Nephron progenitor cell (in vitro differentiated cells): ENCODE data around the gene PRAMEF12.
"Not testable (repeated sequence)": the region's sequence is repeated elsewhere in the genome, so short reads cannot be mapped to it uniquely, and the experiment has no call there.

Experiments
- DNase-seq: peaks from one replicate; pipeline ENCODE4 v3.0.0; 2021
- H3K27ac Mint-ChIP-seq: 2 replicates; pipeline ENCODE4 v1.8.0; 2021; ENCODE audit warnings: mild to moderate bottlenecking, moderate library complexity, mixed read lengths
- H3K27me3 Mint-ChIP-seq: 2 replicates; pipeline ENCODE4 v1.8.0; 2021; ENCODE audit warnings: mild to moderate bottlenecking, low read depth, mixed read lengths; ENCODE audit not compliant: poor library complexity
- H3K36me3 Mint-ChIP-seq: 2 replicates; pipeline ENCODE4 v1.8.0; 2021; ENCODE audit warnings: low read depth, mixed read lengths
- H3K4me1 Mint-ChIP-seq: 2 replicates; pipeline ENCODE4 v1.8.0; 2021; ENCODE audit warnings: mixed read lengths
- H3K4me3 Mint-ChIP-seq: 2 replicates; pipeline ENCODE4 v1.8.0; 2021; ENCODE audit warnings: mild to moderate bottlenecking, moderate library complexity, mixed read lengths
- H3K9me3 Mint-ChIP-seq: 2 replicates; pipeline ENCODE4 v1.8.0; 2021; ENCODE audit warnings: mild to moderate bottlenecking, moderate library complexity, mixed read lengths
- TF ChIP-seq, protein P1 (sequence below): fragments of 200-600 bp; sonication (generic); IDR thresholded peaks from 2 replicates; pipeline ENCODE4 v1.5.0; 2021; ENCODE audit warnings: antibody characterized with exemption

Gene PRAMEF12

DNA sequence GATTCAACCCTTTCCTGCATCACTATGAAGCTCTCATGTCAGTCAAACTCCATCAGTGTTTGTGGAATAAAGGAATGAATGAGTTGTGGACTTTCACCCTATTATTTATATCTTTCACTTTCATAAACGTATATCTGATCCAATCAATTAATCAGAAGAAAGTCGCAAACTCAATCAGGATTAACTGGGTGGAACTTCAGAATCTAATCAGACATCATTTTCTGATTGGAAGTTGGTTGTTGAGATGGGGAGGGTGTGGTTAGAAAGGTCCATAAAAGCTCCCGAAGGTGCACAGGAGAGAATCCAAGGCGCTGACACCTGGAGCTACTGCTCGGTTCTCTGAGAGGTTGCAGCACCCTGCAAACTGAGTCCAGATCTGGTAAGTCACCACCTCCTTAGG, at the start of gene PRAMEF12:
PRAMEF12 (plus strand) TSS at position 301 of the 400 bp plus-strand sequence. CDS start 1,130 bp downstream, outside the sequence.
- H3K27me3 Mint-ChIP-seq, result peaks cover 26% of the 10 kb centered on the region

DNA sequence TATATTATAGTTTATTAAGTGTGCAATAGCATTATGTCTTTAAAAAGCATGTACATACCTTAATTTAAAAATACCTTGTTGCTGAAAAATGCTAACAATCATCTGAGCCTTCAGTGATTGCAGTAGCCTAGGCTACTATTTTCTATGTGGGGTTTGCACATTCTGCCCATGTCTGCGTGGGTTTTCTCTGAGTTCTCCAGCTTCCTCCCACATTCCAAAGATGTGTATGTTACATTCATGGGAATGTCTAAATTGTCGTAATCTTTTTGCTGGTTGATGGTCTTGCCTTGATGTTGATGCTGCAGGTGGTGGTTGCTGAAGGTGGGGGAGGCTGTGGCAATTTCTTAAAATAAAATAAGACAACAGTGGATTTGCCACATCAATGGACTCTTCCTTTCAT, 45.1 kb upstream of the PRAMEF12 start:
- Mint-ChIP-seq H3K36me3 (no peaks in the 10 kb centered on the region), H3K27ac (no peak overlapping the region), H3K4me1 (no peaks in the 10 kb centered on the region), H3K9me3 (peaks cover 51% of the 10 kb centered on the region), H3K4me3 (no peak overlapping the region), H3K27me3 (peaks cover 35% of the 10 kb centered on the region)
- no peak for DNase-seq
- TF ChIP-seq, protein P1, sequence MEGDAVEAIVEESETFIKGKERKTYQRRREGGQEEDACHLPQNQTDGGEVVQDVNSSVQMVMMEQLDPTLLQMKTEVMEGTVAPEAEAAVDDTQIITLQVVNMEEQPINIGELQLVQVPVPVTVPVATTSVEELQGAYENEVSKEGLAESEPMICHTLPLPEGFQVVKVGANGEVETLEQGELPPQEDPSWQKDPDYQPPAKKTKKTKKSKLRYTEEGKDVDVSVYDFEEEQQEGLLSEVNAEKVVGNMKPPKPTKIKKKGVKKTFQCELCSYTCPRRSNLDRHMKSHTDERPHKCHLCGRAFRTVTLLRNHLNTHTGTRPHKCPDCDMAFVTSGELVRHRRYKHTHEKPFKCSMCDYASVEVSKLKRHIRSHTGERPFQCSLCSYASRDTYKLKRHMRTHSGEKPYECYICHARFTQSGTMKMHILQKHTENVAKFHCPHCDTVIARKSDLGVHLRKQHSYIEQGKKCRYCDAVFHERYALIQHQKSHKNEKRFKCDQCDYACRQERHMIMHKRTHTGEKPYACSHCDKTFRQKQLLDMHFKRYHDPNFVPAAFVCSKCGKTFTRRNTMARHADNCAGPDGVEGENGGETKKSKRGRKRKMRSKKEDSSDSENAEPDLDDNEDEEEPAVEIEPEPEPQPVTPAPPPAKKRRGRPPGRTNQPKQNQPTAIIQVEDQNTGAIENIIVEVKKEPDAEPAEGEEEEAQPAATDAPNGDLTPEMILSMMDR, result no peak

More for the DNA sequence above, at the start of gene PRAMEF12:
- Mint-ChIP-seq H3K4me1 (no peaks in the 10 kb centered on the region), H3K4me3 (no peak within 1 kb of the TSS), H3K9me3 (peaks cover 21% of the 10 kb centered on the region), H3K36me3 (no peaks in the 10 kb centered on the region), H3K27ac (no peak within 1 kb of the TSS)
- TF ChIP-seq, protein P1, result no peak
- no peak for DNase-seq

DNA sequence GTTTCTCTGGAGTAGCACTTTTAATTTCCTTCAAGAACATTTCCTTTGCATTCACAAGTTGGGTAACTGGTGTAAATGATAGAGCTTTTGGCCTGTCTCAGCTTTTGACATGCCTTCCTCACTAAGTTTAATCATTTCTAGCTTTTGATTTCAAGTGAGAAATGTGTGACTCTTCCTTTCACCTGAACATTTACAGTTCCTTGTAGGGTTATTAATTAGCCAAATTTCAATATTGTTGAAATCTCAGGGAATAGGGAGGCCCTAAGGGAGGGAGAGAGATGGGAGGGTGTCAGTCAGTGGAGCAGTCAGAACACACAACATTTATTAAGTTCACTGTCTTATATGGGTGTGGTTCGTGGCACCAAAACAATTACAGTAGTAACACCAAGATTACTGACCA, 43.4 kb upstream of the PRAMEF12 start:
- H3K27ac Mint-ChIP-seq, result no peak overlapping the region
- TF ChIP-seq, protein P1, result no peak
- H3K4me1 Mint-ChIP-seq, result no peaks in the 10 kb centered on the region
- no peak for DNase-seq
- no peaks in the 10 kb centered on the region for H3K36me3 Mint-ChIP-seq
- no peak overlapping the region for H3K4me3 Mint-ChIP-seq
- peaks cover 51% of the 10 kb centered on the region for H3K9me3 Mint-ChIP-seq
- H3K27me3 Mint-ChIP-seq, result peaks cover 28% of the 10 kb centered on the region

DNA sequence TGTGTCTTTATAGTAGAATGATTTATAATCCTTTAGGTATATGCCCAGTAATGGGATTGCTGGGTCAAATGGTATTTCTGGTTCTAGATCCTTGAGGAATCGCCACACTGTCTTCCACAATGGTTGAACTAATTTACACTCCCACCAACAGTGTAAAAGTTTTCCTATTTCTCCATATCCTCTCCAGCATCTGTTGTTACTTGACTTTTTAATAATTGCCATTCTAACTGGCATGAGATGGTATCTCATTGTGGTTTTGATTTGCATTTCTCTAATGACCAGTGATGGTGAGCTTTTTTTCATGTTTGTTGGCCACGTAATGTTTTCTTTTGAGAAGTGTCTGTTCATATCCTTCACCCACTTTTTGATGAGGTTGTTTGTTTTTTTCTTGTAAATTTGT, 42.5 kb upstream of the PRAMEF12 start:
- H3K27ac Mint-ChIP-seq, H3K4me3 Mint-ChIP-seq, H3K36me3 Mint-ChIP-seq: not testable (repeated sequence)

DNA sequence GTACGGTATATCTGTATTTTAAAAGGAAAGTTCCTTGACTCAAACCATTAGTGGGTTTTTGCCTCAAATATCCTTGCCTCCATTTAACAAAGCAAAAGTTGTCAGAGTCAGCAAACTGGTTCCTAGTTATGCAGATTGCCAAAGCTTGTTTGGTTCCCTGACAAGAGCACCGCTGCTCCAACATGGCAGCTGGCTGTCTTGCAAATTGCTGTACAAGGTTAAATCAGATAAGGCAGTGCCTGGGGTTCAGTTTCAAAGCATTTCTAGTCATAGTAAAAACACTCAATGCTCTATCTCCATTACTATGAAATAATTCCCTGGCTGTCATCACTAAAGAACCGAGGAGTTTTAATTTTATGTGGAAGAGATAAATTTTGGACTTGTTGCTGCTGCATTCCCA, 38.9 kb upstream of the PRAMEF12 start:
- no peaks in the 10 kb centered on the region for H3K4me1 Mint-ChIP-seq
- H3K4me3 Mint-ChIP-seq, result no peak overlapping the region
- H3K27me3 Mint-ChIP-seq, result peaks cover 18% of the 10 kb centered on the region
- TF ChIP-seq, protein P1, result no peak
- DNase-seq, result no peak
- no peaks in the 10 kb centered on the region for H3K36me3 Mint-ChIP-seq
- no peak overlapping the region for H3K27ac Mint-ChIP-seq
- H3K9me3 Mint-ChIP-seq, result peaks cover 54% of the 10 kb centered on the region

More for the DNA sequence above, 42.5 kb upstream of the PRAMEF12 start:
- H3K27me3 Mint-ChIP-seq, result peaks cover 25% of the 10 kb centered on the region
- not testable (repeated sequence) for H3K4me1 Mint-ChIP-seq, DNase-seq
- peaks cover 55% of the 10 kb centered on the region for H3K9me3 Mint-ChIP-seq

DNA sequence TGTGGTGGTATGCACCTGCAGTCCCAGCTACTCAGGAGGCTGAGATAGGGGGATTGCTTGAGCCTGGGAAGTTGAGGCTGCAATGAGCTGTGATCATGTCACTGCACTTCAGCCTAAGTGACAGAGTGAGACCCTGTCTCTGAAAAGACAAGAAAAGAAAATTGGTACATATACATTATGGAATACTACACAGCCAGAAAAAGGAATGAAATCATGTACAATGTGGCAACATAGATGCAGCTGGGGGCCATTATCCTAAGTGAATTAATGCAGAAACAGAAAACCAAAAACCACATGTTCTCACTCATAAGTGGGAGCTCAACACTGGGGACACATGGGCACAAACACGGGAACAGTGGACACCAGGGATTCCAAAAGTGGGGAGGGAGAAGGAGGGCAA, 34.6 kb upstream of the PRAMEF12 start:
- DNase-seq, result no peak
- Mint-ChIP-seq H3K36me3 (no peaks in the 10 kb centered on the region), H3K4me3 (no peak overlapping the region), H3K27ac (no peak overlapping the region), H3K27me3 (peaks cover 16% of the 10 kb centered on the region), H3K4me1 (no peaks in the 10 kb centered on the region), H3K9me3 (peaks cover 24% of the 10 kb centered on the region)
- TF ChIP-seq, protein P1, result no peak
